Measurements from ENCODE around the gene CNOT10.
"Not testable (repeated sequence)": the region's sequence is repeated elsewhere in the genome, so short reads cannot be mapped to it uniquely, and the experiment has no call there.

DNA sequence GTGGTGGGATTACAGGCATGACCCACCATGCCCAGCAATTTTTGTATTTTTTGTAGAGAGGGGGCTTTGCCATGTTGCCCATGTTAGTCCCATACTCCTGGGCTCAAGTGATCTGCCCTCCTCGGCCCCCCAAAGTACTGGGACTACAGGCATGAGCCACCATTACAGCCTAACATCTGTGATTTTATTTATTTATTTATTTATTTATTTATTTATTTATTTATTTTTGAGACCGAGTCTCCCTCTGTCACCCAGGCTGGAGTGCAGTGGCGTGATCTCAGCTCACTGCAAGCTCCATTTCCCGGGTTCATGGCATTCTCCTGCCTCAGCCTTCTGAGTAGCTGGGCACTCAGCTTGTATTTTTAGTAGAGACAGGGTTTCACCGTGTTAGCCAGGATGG lies 116.5 kb downstream of the CNOT10 start:
- TF ChIP-seq EP300, POLR2AphosphoS5 (IDR thresholded peaks at IDR 0.05): not testable (repeated sequence)
- TF ChIP-seq, protein P1, sequence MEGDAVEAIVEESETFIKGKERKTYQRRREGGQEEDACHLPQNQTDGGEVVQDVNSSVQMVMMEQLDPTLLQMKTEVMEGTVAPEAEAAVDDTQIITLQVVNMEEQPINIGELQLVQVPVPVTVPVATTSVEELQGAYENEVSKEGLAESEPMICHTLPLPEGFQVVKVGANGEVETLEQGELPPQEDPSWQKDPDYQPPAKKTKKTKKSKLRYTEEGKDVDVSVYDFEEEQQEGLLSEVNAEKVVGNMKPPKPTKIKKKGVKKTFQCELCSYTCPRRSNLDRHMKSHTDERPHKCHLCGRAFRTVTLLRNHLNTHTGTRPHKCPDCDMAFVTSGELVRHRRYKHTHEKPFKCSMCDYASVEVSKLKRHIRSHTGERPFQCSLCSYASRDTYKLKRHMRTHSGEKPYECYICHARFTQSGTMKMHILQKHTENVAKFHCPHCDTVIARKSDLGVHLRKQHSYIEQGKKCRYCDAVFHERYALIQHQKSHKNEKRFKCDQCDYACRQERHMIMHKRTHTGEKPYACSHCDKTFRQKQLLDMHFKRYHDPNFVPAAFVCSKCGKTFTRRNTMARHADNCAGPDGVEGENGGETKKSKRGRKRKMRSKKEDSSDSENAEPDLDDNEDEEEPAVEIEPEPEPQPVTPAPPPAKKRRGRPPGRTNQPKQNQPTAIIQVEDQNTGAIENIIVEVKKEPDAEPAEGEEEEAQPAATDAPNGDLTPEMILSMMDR (IDR thresholded peaks at IDR 0.05): not testable (repeated sequence)

All from suprapubic skin (tissue), 4 donors.